Colonic mucosa (tissue), 4 donors: ENCODE measurements around the gene PNPLA2. TPM values are rescaled to one million over a fixed set of nuclear protein-coding genes. Genes with fewer than 3 reads are reported as not detected.
A peak's percentile ranks its signal among the peaks of the same experiment; 100 is the strongest.

Experiments used
- DNase-seq: peaks from one replicate; pipeline ENCODE4 v3.0.0-alpha.2; 2020
- H3K27ac ChIP-seq: fragments of 200-600 bp; one replicate; pipeline ENCODE4 v1.8.0; 2021
- H3K27me3 ChIP-seq: fragments of 200-600 bp; one replicate; pipeline ENCODE4 v1.8.0; 2021
- H3K36me3 ChIP-seq: fragments of 200-600 bp; one replicate; pipeline ENCODE4 v1.8.0; 2021
- H3K4me1 ChIP-seq: fragments of 200-600 bp; one replicate; pipeline ENCODE4 v1.8.0; 2021; ENCODE audit warnings: mild to moderate bottlenecking
- H3K4me3 ChIP-seq: fragments of 200-600 bp; one replicate; pipeline ENCODE4 v1.8.0; 2021
- H3K9ac ChIP-seq, 2 donors: one replicate each; pipeline ENCODE4 v1.7.0; 2013; ENCODE audit warnings: control low read depth in 2 of 2, low read depth in 2 of 2, low read length in 2 of 2
- H3K9me3 ChIP-seq: fragments of 200-600 bp; one replicate; pipeline ENCODE4 v1.8.0; 2021
- CTCF ChIP-seq: fragments of 200-600 bp; IDR thresholded peaks from one replicate; pipeline ENCODE4 v1.8.0; 2022; ENCODE audit warnings: antibody characterized with exemption, mild to moderate bottlenecking
- intact Hi-C: fragments of 100-400 bp; cut with DNase I; formaldehyde crosslinking; loops from one replicate; pipeline ENCODE4 v1.14.1; 2022
- total RNA-seq, 2 donors: library from RNA; stranded (reverse); fragmentation: NEBNext Ultra II Directional in 1 of 2; extraction: Animal tissue kit (Norgen Biotek cat#: 25700) in 1 of 2; gene quantifications; one replicate each; pipeline ENCODE4 v1.2.1, GENCODE V29; 2021
- donor health status: healthy.
- donor health status: DM: no; HTN: no; CAD: no.
- donor health status: DM: no; HTN: no; CAD: no.

The PNPLA2 gene
- total RNA-seq, 2 donors from 2014 or later: 139 to 155 TPM

DNA sequence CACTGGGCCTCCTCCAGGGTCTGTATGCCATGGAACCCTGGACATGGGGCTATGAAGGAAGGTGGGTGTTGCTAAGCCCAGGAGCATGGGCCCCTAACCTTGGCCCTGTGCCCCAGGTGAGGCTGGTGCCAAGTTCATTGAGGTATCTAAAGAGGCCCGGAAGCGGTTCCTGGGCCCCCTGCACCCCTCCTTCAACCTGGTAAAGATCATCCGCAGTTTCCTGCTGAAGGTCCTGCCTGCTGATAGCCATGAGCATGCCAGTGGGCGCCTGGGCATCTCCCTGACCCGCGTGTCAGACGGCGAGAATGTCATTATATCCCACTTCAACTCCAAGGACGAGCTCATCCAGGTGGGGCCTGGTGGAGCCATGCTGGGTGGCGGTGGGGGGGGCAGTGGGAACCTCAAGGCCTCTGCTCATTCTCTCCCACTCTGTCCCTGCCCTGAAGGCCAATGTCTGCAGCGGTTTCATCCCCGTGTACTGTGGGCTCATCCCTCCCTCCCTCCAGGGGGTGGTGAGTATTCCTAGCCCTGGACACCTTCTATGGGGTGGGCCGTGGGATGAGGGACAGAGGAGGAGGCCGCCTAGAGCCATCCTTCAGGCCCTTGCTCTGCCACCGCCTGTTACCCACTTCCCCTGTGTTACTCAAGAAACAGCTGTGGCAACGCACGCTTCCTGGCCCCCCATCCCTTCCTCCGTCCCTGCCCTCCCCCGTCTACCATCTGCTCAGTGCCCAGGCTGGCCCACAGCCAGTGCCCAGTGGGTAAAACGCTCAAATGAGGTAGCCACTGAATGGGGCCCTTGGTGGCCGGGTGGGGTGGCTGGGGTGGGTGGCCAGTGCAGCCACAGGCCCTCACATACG lies 3.0 kb downstream of the PNPLA2 start:
- peak overlapping the region; percentile 98 for H3K27ac ChIP-seq
- no peak for DNase-seq
- H3K9ac ChIP-seq: peak overlapping the region; percentile 49 to 93
- H3K9me3 ChIP-seq: no peaks in the 10 kb centered on the region
- no peak for TF ChIP-seq CTCF
- H3K27me3 ChIP-seq: no peaks in the 10 kb centered on the region
- H3K4me1 ChIP-seq: peaks cover 43% of the 10 kb centered on the region
- peak overlapping the region; percentile 70 for H3K4me3 ChIP-seq
- intact Hi-C loops: no loop called here
- H3K36me3 ChIP-seq: peaks cover 7% of the 10 kb centered on the region

DNA sequence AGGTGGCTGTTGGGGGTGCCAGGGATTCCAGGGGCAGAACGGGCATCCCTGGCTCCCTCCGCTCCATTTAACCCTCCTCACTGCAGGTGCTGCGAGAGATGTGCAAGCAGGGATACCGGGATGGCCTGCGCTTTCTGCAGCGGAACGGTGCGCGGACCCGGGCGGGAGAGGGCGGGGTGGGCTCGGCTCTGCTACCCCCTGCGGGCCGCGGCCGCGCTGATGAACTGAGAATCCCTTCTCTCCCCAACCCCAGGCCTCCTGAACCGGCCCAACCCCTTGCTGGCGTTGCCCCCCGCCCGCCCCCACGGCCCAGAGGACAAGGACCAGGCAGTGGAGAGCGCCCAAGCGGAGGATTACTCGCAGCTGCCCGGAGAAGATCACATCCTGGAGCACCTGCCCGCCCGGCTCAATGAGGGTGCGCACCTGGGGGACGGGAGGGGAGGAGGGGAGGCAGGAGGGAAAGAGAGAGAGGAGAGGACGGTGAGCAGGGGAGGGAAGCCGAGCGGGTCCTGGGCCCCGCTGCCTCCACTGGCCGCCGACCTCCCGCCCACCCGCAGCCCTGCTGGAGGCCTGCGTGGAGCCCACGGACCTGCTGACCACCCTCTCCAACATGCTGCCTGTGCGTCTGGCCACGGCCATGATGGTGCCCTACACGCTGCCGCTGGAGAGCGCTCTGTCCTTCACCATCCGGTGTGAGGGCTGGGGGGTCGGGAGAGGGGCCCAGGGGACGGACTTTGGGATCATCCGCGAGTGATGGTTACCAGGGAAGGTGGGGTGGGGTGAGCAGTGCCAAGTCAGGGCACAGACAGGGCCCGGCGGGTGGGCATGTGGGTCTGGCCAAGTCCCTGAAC lies 5.0 kb downstream of the PNPLA2 start:
- peak overlapping the region in 1 of 2 donors; percentile 13 for H3K9ac ChIP-seq
- H3K27ac ChIP-seq: no peak overlapping the region
- peaks cover 7% of the 10 kb centered on the region for H3K36me3 ChIP-seq
- no peak overlapping the region for H3K4me3 ChIP-seq
- H3K9me3 ChIP-seq: no peaks in the 10 kb centered on the region
- no peak for TF ChIP-seq CTCF
- DNase-seq: no peak
- intact Hi-C loops: no loop called here
- H3K4me1 ChIP-seq: peaks cover 45% of the 10 kb centered on the region
- H3K27me3 ChIP-seq: peaks cover 6% of the 10 kb centered on the region

DNA sequence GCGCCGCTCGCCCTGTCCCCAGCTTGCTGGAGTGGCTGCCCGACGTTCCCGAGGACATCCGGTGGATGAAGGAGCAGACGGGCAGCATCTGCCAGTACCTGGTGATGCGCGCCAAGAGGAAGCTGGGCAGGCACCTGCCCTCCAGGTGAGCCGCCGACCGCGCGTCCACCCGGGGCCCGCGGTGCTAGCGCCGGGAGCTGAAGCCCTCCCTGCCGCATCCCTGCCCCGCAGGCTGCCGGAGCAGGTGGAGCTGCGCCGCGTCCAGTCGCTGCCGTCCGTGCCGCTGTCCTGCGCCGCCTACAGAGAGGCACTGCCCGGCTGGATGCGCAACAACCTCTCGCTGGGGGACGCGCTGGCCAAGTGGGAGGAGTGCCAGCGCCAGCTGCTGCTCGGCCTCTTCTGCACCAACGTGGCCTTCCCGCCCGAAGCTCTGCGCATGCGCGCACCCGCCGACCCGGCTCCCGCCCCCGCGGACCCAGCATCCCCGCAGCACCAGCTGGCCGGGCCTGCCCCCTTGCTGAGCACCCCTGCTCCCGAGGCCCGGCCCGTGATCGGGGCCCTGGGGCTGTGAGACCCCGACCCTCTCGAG lies 5.7 kb downstream of the PNPLA2 start:
- H3K36me3 ChIP-seq: peaks cover 7% of the 10 kb centered on the region
- peaks cover 46% of the 10 kb centered on the region for H3K4me1 ChIP-seq
- DNase-seq: peak; percentile 81
- H3K27ac ChIP-seq: peak overlapping the region; percentile 93
- intact Hi-C loops: no loop called here
- no peak overlapping the region for H3K4me3 ChIP-seq
- peak overlapping the region; percentile 13 to 84 for H3K9ac ChIP-seq
- TF ChIP-seq CTCF: no peak
- H3K9me3 ChIP-seq: no peaks in the 10 kb centered on the region
- H3K27me3 ChIP-seq: peaks cover 6% of the 10 kb centered on the region

GRCh38 chr11:824942-825341 lies 6.2 kb downstream of the PNPLA2 start:
- no peak for TF ChIP-seq CTCF
- intact Hi-C loops: no loop called here
- Histone ChIP-seq H3K4me1 (peaks cover 51% of the 10 kb centered on the region), H3K4me3 (no peak overlapping the region), H3K27me3 (peaks cover 6% of the 10 kb centered on the region), H3K9ac (peak overlapping the region; percentile 1 to 84), H3K36me3 (peaks cover 7% of the 10 kb centered on the region), H3K27ac (peak overlapping the region; percentile 93), H3K9me3 (no peaks in the 10 kb centered on the region)
- DNase-seq: no peak
